Spleen (tissue), 11 donors: ENCODE measurements around the gene TDRD7. TPM values are rescaled to one million over a fixed set of nuclear protein-coding genes. Genes with fewer than 3 reads are reported as not detected.

Experiments
- DNase-seq: peaks from one replicate; pipeline ENCODE4 v3.0.0-alpha.2; 2020
- H3K27ac ChIP-seq, 8 donors: fragments of 200-600 bp; sonication (generic) in 7 of 8; 1 replicate in 4 of 8; 2 replicates in 4 of 8; pipeline versions ENCODE4 v1.5.0 to v1.8.0; 2016 to 2021; ENCODE audit warnings: inconsistent platforms in 4 of 8, mild to moderate bottlenecking in 4 of 8, moderate library complexity in 1 of 8
- H3K27me3 ChIP-seq, 7 donors: fragments of 200-600 bp; sonication (generic) in 6 of 7; replicated peaks in 1 of 7; 1 replicate in 4 of 7; 2 replicates in 3 of 7; pipeline versions ENCODE4 v1.5.0 to v1.8.0; 2016 to 2021; ENCODE audit warnings: inconsistent platforms in 3 of 7, mild to moderate bottlenecking in 1 of 7
- H3K36me3 ChIP-seq, 6 donors: fragments of 200-600 bp; sonication (generic) in 5 of 6; 1 replicate in 4 of 6; 2 replicates in 2 of 6; pipeline versions ENCODE4 v1.5.0 to v1.8.0; 2016 to 2021; ENCODE audit warnings: inconsistent platforms in 2 of 6
- H3K4me1 ChIP-seq, 6 donors: fragments of 200-600 bp; sonication (generic) in 5 of 6; 1 replicate in 3 of 6; 2 replicates in 3 of 6; pipeline versions ENCODE4 v1.5.0 to v1.8.0; 2016 to 2021; ENCODE audit warnings: inconsistent platforms in 3 of 6
- H3K4me3 ChIP-seq, 8 donors: fragments of 200-600 bp; sonication (generic) in 7 of 8; 1 replicate in 4 of 8; 2 replicates in 4 of 8; pipeline versions ENCODE4 v1.5.0 to v1.8.0; 2016 to 2021; ENCODE audit warnings: inconsistent platforms in 4 of 8, mild to moderate bottlenecking in 4 of 8, moderate library complexity in 2 of 8
- H3K9me3 ChIP-seq, 8 donors: fragments of 200-600 bp; sonication (generic) in 7 of 8; 1 replicate in 4 of 8; 2 replicates in 4 of 8; pipeline versions ENCODE4 v1.5.0 to v1.8.0; 2016 to 2021; ENCODE audit warnings: inconsistent platforms in 4 of 8
- CTCF ChIP-seq, 11 experiments: fragments of 200-600 bp in 7 of 11; fragments of 450-650 bp in 4 of 11; sonication (generic) in 4 of 11; IDR thresholded peaks in 8 of 11; conservative IDR thresholded peaks in 3 of 11; 1 replicate in 7 of 11; 2 replicates in 4 of 11; pipeline versions ENCODE4 v1.4.0 to v1.8.0; 2016 to 2021; ENCODE audit warnings: antibody characterized with exemption in 11 of 11, inconsistent platforms in 4 of 11, mild to moderate bottlenecking in 1 of 11
- POLR2A ChIP-seq, 3 donors: fragments of 450-650 bp; IDR thresholded peaks; one replicate each; pipeline ENCODE4 v1.5.1; 2017; ENCODE audit warnings: antibody characterized with exemption in 3 of 3, mild to moderate bottlenecking in 1 of 3
- POLR2AphosphoS5 ChIP-seq, 3 donors: sonication (generic); formaldehyde crosslinking; IDR thresholded peaks; one replicate each; pipeline ENCODE4 v1.5.1; 2017; ENCODE audit warnings: antibody characterized with exemption in 3 of 3
- WGBS, 5 donors: extraction: QIAGEN DNeasy Blood & Tissue Kit in 3 of 5; methylation state at CpG; one replicate each; pipeline versions ENCODE4 v1.1.5 to v1.1.7; 2013 to 2018; 5-methylcytosine and 5-hydroxymethylcytosine counted together
- intact Hi-C: fragments of 100-400 bp; cut with DNase I; formaldehyde crosslinking; loops from one replicate; pipeline ENCODE4 v1.15.0; 2023; ENCODE audit warnings: low total_unique reads
- polyA plus RNA-seq, 3 donors: library from polyadenylated mRNA; stranded (reverse); fragments of 200-250 nt; gene quantifications; one replicate each; pipeline ENCODE4 v1.2.1, GENCODE V29; 2013
- total RNA-seq, 7 donors: library from RNA; depleted of rRNA in 3 of 7; stranded (reverse); fragments of >200 nt in 3 of 7; fragmentation: NEBNext Ultra II Directional in 4 of 7; extraction: Animal tissue kit (Norgen Biotek cat#: 25700) in 4 of 7; gene quantifications; one replicate each; pipeline versions ENCODE4 v1.1.0 to v1.2.1, GENCODE V29; 2016 to 2021
- donor health status: healthy with polysubstance abuse.
- donor health status: DM: no; HTN: no; CAD: no; lungs with moderate emphysema.
- donor health status: DM: no; HTN: no; CAD: no.
- donor health status: Bipolar disorder and iron deficiency.
- donor health status: healthy.
- donor health status: DM: no; HTN: no; CAD: no.
- donor health status: DM: yes; HTN: yes; CAD: no.

TDRD7 gene
- total and polyA plus RNA-seq, 10 donors: 6.4 to 18.7 (median 15.3) TPM

- WGBS, 5 donors: 13 to 16% (median 15%) methylated on average over 6 of the region's 6 CpGs
- DNase-seq: no peak
- H3K27me3 ChIP-seq: peaks cover 0 to 75% (median 49%) of the 10 kb centered on the region in 7 donors
- intact Hi-C loops: no loop called here
- peaks cover 0 to 16% (median 13%) of the 10 kb centered on the region in 6 donors for H3K36me3 ChIP-seq
- TF ChIP-seq POLR2AphosphoS5 (IDR thresholded peaks at IDR 0.05) (no peak), POLR2A (IDR thresholded peaks at IDR 0.05) (no peak), CTCF (IDR thresholded peaks at IDR 0.05 in 8 of 11, conservative IDR thresholded peaks at IDR 0.05 in 3 of 11) (no peak)
- peaks cover 6 to 28% (median 22%) of the 10 kb centered on the region in 6 donors for H3K4me1 ChIP-seq
- H3K4me3 ChIP-seq: peak overlapping the region in 6 of 8 donors; percentile 36 to 81 (median 58)
- peaks cover 0 to 9% (median 0%) of the 10 kb centered on the region in 8 donors for H3K9me3 ChIP-seq
- no peak overlapping the region for H3K27ac ChIP-seq
Observed at GRCh38 chr9:97500765-97501176, 88.9 kb downstream of the TDRD7 start.

- intact Hi-C loops: no loop called here
Observed at GRCh38 chr9:97501177-97501971, 89.5 kb downstream of the TDRD7 start, which contains the start of gene TMOD1. TMOD1 (plus strand) TSS chr9:97501666; CDS start chr9:97524189, 22,523 bp downstream.

GRCh38 chr9:97501972-97502221 lies 90.0 kb downstream of the TDRD7 start:
- Histone ChIP-seq H3K4me1 (peaks cover 6 to 28% (median 22%) of the 10 kb centered on the region in 6 donors), H3K27ac (peak overlapping the region in 1 of 8 donors; percentile 33), H3K4me3 (peak overlapping the region; percentile 36 to 81 (median 58)), H3K27me3 (peaks cover 0 to 86% (median 49%) of the 10 kb centered on the region in 7 donors), H3K36me3 (peaks cover 0 to 5% (median 2%) of the 10 kb centered on the region in 6 donors), H3K9me3 (peaks cover 0 to 9% (median 0%) of the 10 kb centered on the region in 8 donors)
- intact Hi-C loops: no loop called here
- TF ChIP-seq POLR2A (IDR thresholded peaks at IDR 0.05) (no peak), CTCF (IDR thresholded peaks at IDR 0.05 in 8 of 11, conservative IDR thresholded peaks at IDR 0.05 in 3 of 11) (peak in 1 of 11 experiments; percentile 5)
- peak; percentile 74 for DNase-seq
- WGBS, 5 donors: 0 to 1% (median 1%) methylated on average over 3 to 30 of the region's 30 CpGs

More at GRCh38 chr9:97501177-97501971, 89.5 kb downstream of the TDRD7 start, which contains the start of gene TMOD1:
- H3K27ac ChIP-seq: peak within 1 kb of the TSS in 1 of 8 donors; percentile 33
- peak; percentile 27 to 51 (median 47) for TF ChIP-seq POLR2AphosphoS5 (IDR thresholded peaks at IDR 0.05)
- TF ChIP-seq POLR2A (IDR thresholded peaks at IDR 0.05): no peak
- H3K4me1 ChIP-seq: peaks cover 6 to 28% (median 22%) of the 10 kb centered on the region in 6 donors
- H3K9me3 ChIP-seq: peaks cover 0 to 9% (median 0%) of the 10 kb centered on the region in 8 donors
- 0 to 2% (median 1%) methylated on average over 15 to 87 of the region's 87 CpGs for WGBS, 5 donors
- peaks cover 0 to 10% (median 7%) of the 10 kb centered on the region in 6 donors for H3K36me3 ChIP-seq
- peaks cover 0 to 81% (median 49%) of the 10 kb centered on the region in 7 donors for H3K27me3 ChIP-seq
- peak; percentile 88 for DNase-seq
- H3K4me3 ChIP-seq: peak within 1 kb of the TSS; percentile 36 to 81 (median 58)

- DNase-seq: no peak
- H3K27me3 ChIP-seq: peaks cover 0 to 89% (median 49%) of the 10 kb centered on the region in 7 donors
- WGBS, 5 donors: 1 to 4% (median 4%) methylated on average over 27 to 49 of the region's 49 CpGs
- peaks cover 6 to 28% (median 22%) of the 10 kb centered on the region in 6 donors for H3K4me1 ChIP-seq
- peaks cover 0 to 9% (median 0%) of the 10 kb centered on the region in 8 donors for H3K9me3 ChIP-seq
- TF ChIP-seq CTCF (IDR thresholded peaks at IDR 0.05 in 8 of 11, conservative IDR thresholded peaks at IDR 0.05 in 3 of 11) (no peak), POLR2A (IDR thresholded peaks at IDR 0.05) (no peak), POLR2AphosphoS5 (IDR thresholded peaks at IDR 0.05) (no peak)
- H3K36me3 ChIP-seq: no peaks in the 10 kb centered on the region
- H3K27ac ChIP-seq: peak overlapping the region in 1 of 8 donors; percentile 33
- intact Hi-C loops: no loop called here
- peak overlapping the region; percentile 36 to 81 (median 58) for H3K4me3 ChIP-seq
Observed at GRCh38 chr9:97502222-97502983, 90.5 kb downstream of the TDRD7 start.
